MCF 10A (cell line): Measurements from ENCODE around the gene DKKL1. TPM values are rescaled to one million over a fixed set of nuclear protein-coding genes. Genes with fewer than 3 reads are reported as not detected.

Source experiments
- BruUV-seq: library from RNA; stranded (reverse); fragments of 400-500 nt; replicated peaks from 2 replicates; lab custom pipeline; 2021; lab: Mats Ljungman, UMichigan
- CTCF ChIA-PET: fragments of 300-600 bp; sonication (Branson Sonifier 250); formaldehyde crosslinking; extraction: SDS; loops from one replicate; lab custom pipeline; 2021; ENCODE audit warnings: antibody characterized with exemption, inconsistent platforms; lab: Yijun Ruan, JAX
- POLR2A ChIA-PET: fragments of 300-600, 350-650 bp; sonication (Branson Sonifier 250); formaldehyde crosslinking; extraction: SDS; loops from one replicate; lab custom pipeline; 2020; ENCODE audit warnings: antibody characterized with exemption, inconsistent platforms; lab: Yijun Ruan, JAX
- DNase-seq: peaks from one replicate; pipeline ENCODE4 v3.0.0-alpha.2; 2018; ENCODE audit not compliant: unreplicated experiment
- H3K27ac Mint-ChIP-seq: one replicate; pipeline ENCODE4 v1.8.0; 2022; ENCODE audit warnings: mild to moderate bottlenecking, low read depth, mixed read lengths; ENCODE audit not compliant: unreplicated experiment
- H3K27me3 Mint-ChIP-seq: one replicate; pipeline ENCODE4 v1.8.0; 2022; ENCODE audit warnings: mixed read lengths; ENCODE audit not compliant: insufficient read depth, unreplicated experiment
- H3K36me3 Mint-ChIP-seq: one replicate; pipeline ENCODE4 v1.8.0; 2022; ENCODE audit warnings: mild to moderate bottlenecking, moderate library complexity, mixed read lengths; ENCODE audit not compliant: insufficient read depth, unreplicated experiment
- H3K4me1 Mint-ChIP-seq: one replicate; pipeline ENCODE4 v1.8.0; 2022; ENCODE audit warnings: mixed read lengths; ENCODE audit not compliant: insufficient read depth, unreplicated experiment
- H3K4me3 Mint-ChIP-seq: one replicate; pipeline ENCODE4 v1.8.0; 2022; ENCODE audit warnings: mild to moderate bottlenecking, moderate library complexity, mixed read lengths; ENCODE audit not compliant: unreplicated experiment
- H3K9me3 Mint-ChIP-seq: one replicate; pipeline ENCODE4 v1.8.0; 2022; ENCODE audit warnings: mixed read lengths; ENCODE audit not compliant: unreplicated experiment
- CTCF ChIP-seq: fragments of 200-600 bp; IDR thresholded peaks from one replicate; pipeline ENCODE4 v1.8.0; 2022; ENCODE audit warnings: antibody characterized with exemption, mild to moderate bottlenecking; ENCODE audit not compliant: unreplicated experiment
- intact Hi-C: fragments of 100-400 bp; cut with micrococcal nuclease; formaldehyde crosslinking; loops from 2 replicates; pipeline ENCODE4 v1.14.1; 2022
- total RNA-seq: library from RNA; stranded (reverse); gene quantifications from 2 replicates; pipeline ENCODE4 v1.2.3, GENCODE V29; 2022

Gene DKKL1
- total RNA-seq, 1 experiment from 2014 or later, result not detected

- TF ChIP-seq CTCF, result no peak
- Mint-ChIP-seq H3K36me3 (no peaks in the 10 kb centered on the region), H3K9me3 (no peaks in the 10 kb centered on the region), H3K4me1 (peaks cover 6% of the 10 kb centered on the region), H3K27me3 (no peaks in the 10 kb centered on the region), H3K4me3 (no peak overlapping the region), H3K27ac (no peak overlapping the region)
- DNase-seq, result no peak
- ChIA-PET POLR2A (interaction anchor here (0.8 kb wide), 1 partner anchor 68 kb away, joined by 3 read pairs; no protein-coding TSS in a partner anchor), CTCF (interaction anchor here (0.6 kb wide), 1 partner anchor 1586 kb away, joined by 3 read pairs; no protein-coding TSS in a partner anchor)
- intact Hi-C loops, result no loop called here
- BruUV-seq, result no TSS peak
These were observed 27.0 kb upstream of the DKKL1 start for GRCh38 chr19:49336482-49337266.

GRCh38 chr19:49337267-49338022, 26.2 kb upstream of the DKKL1 start:
- CTCF ChIA-PET, result interaction anchor here (0.6 kb wide), 2 partner anchors 93 to 1585 kb away, joined by 3 read pairs; no protein-coding TSS in a partner anchor
- Mint-ChIP-seq H3K4me1 (peaks cover 6% of the 10 kb centered on the region), H3K4me3 (no peak overlapping the region), H3K27ac (no peak overlapping the region), H3K36me3 (no peaks in the 10 kb centered on the region), H3K9me3 (no peaks in the 10 kb centered on the region), H3K27me3 (no peaks in the 10 kb centered on the region)
- POLR2A ChIA-PET, result interaction anchor here (0.7 to 0.8 kb wide), 2 partner anchors 26 to 68 kb away, joined by 3 read pairs; partner anchors contain the start of gene DKKL1
- no peak for DNase-seq
- TF ChIP-seq CTCF, result no peak
- intact Hi-C loops, result no loop called here
- BruUV-seq, result no TSS peak

- no peak for DNase-seq
- intact Hi-C loops, result no loop called here
- H3K27ac Mint-ChIP-seq, result no peak overlapping the region
- H3K4me1 Mint-ChIP-seq, result peaks cover 6% of the 10 kb centered on the region
- no peak for TF ChIP-seq CTCF
- no peaks in the 10 kb centered on the region for H3K36me3 Mint-ChIP-seq
- H3K27me3 Mint-ChIP-seq, result no peaks in the 10 kb centered on the region
- H3K4me3 Mint-ChIP-seq, result peak overlapping the region; percentile 43
- ChIA-PET CTCF (interaction anchor here (0.6 kb wide), 1 partner anchor 94 kb away, joined by 3 read pairs; no protein-coding TSS in a partner anchor), POLR2A (interaction anchor here (0.6 to 0.7 kb wide), 2 partner anchors 25 to 179 kb away, joined by 3 read pairs; partner anchors contain the start of gene DKKL1)
- H3K9me3 Mint-ChIP-seq, result no peaks in the 10 kb centered on the region
- no TSS peak for BruUV-seq
These were observed 25.5 kb upstream of the DKKL1 start for GRCh38 chr19:49338023-49338677.
